Pancreas (tissue), 10 donors: Measurements from ENCODE around the gene SHC3. TPM values are rescaled to one million over a fixed set of nuclear protein-coding genes. Genes with fewer than 3 reads are reported as not detected.

Experiments
- ATAC-seq, 4 donors: fragments of 200-7000 bp; cut with Tn5 transposase; one replicate each; pipeline versions ENCODE4 v1.8.0 to v1.9.1; 2020; ENCODE audit warnings: mild to moderate bottlenecking in 4 of 4, moderate library complexity in 4 of 4
- DNase-seq, 6 donors: peaks; one replicate each; pipeline ENCODE4 v3.0.0-alpha.2; 2020
- FAIRE-seq: peaks from 2 replicates; lab custom pipeline; 2012; peaks lifted over from hg19 to GRCh38; lab: Jason Lieb, UNC
- H3K27ac ChIP-seq, 4 donors: fragments of 200-600 bp; sonication (generic); 1 replicate in 3 of 4; 2 replicates in 1 of 4; pipeline versions ENCODE4 v1.5.0 to v1.8.0; 2020
- H3K27me3 ChIP-seq, 4 donors: fragments of 200-600 bp; one replicate each; pipeline ENCODE4 v1.8.0; 2021
- H3K36me3 ChIP-seq, 3 donors: fragments of 200-600 bp; sonication (generic) in 1 of 3; one replicate each; pipeline versions ENCODE4 v1.5.0 to v1.8.0; 2020 to 2021
- H3K4me1 ChIP-seq, 3 donors: fragments of 200-600 bp; one replicate each; pipeline ENCODE4 v1.8.0; 2021
- H3K4me3 ChIP-seq, 4 donors: fragments of 200-600 bp; sonication (generic) in 2 of 4; one replicate each; pipeline versions ENCODE4 v1.5.0 to v1.8.0; 2020 to 2021
- H3K9me3 ChIP-seq, 4 donors: fragments of 200-600 bp; one replicate each; pipeline ENCODE4 v1.8.0; 2021
- CTCF ChIP-seq, 4 donors: fragments of 200-600 bp; sonication (generic) in 3 of 4; IDR thresholded peaks; one replicate each; pipeline versions ENCODE4 v1.5.0 to v1.8.0; 2021; ENCODE audit warnings: antibody characterized with exemption in 4 of 4
- whole genome bisulfite sequencing, 2 donors: extraction: QIAGEN DNeasy Blood & Tissue Kit; methylation state at CpG; one replicate each; pipeline ENCODE4 v1.1.7; 2013; 5-methylcytosine and 5-hydroxymethylcytosine counted together
- intact Hi-C, 3 donors: fragments of 100-400 bp; cut with DNase I; formaldehyde crosslinking; loops; one replicate each; pipeline versions ENCODE4 v1.11.1 to v1.14.2; 2022
- polyA plus RNA-seq, 2 donors: library from polyadenylated mRNA; stranded (reverse); fragments of 200-250 nt; gene quantifications; one replicate each; pipeline ENCODE4 v1.2.3, GENCODE V29; 2013
- total RNA-seq, 6 donors: library from RNA; stranded (reverse); fragmentation: NEBNext Ultra II Directional in 4 of 6; extraction: Animal tissue kit (Norgen Biotek cat#: 25700) in 4 of 6; gene quantifications; one replicate each; pipeline versions ENCODE4 v1.2.1 to v1.2.4, GENCODE V29; 2021 to 2023
- donor health status: healthy with polysubstance abuse.
- donor health status: DM: no; HTN: no; CAD: no; lungs with moderate emphysema.
- donor health status: DM: no; HTN: no; CAD: no.
- donor health status: control.
- donor health status: control.
- donor health status: Bipolar disorder and iron deficiency.
- donor health status: DM: yes; HTN: yes; CAD: no.
- donor health status: DM: no; HTN: no; CAD: no.
- donor health status: DM: no; HTN: no; CAD: no.
- donor health status: DM: yes; HTN: yes; CAD: no.

Gene SHC3
- total and polyA plus RNA-seq, 8 donors = 0.19 to 6.3 (median 1.8) TPM

DNA sequence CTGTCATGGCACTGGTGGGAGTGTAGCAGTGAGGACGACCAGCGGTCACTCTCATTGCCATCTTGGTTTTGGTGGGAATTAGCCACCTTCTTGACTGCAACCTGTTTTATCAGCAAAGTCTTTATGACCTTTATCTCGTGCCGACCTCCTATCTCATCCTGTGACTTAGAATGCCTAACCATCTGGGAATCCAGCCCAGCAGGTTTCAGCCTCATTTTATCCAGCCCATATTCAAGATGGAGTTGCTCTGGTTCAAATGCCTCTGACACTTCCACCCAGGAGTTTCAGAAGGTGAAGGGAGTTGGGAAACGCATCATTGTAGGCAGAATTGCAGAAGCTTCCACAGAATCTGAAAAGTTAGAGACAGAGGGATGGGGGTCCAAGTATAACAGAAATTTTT, 35.4 kb downstream of the SHC3 start:
- WGBS, 2 donors = 66 to 70% methylated on average over 5 of the region's 5 CpGs
- Histone ChIP-seq H3K27ac (no peak overlapping the region), H3K36me3 (no peaks in the 10 kb centered on the region), H3K9me3 (no peaks in the 10 kb centered on the region), H3K4me1 (no peaks in the 10 kb centered on the region), H3K4me3 (no peak overlapping the region), H3K27me3 (no peaks in the 10 kb centered on the region)
- no peak for TF ChIP-seq CTCF (IDR thresholded peaks at IDR 0.05)
- DNase-seq = no peak
- no peak for FAIRE-seq
- no peak for ATAC-seq
- intact Hi-C loops = no loop called here

DNA sequence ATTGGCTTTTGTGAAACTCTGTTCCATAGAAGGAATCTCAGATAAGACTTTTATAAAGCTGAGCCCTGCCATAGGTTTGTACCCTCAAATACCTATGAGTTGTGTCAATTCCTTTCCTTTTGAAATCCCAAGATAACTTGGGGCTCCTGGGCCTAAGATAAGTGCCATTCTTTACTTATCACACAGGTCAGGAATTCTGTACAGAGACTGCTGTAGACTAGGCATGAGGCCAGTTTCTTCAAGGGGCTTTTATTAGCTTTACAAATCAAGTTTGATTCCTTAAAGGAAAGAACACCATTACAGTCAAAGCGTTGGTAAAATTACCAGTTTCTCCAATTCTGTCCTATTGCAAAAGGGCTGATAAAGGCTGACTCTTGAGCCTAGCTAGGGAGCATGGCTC, 39.2 kb downstream of the SHC3 start:
- no peaks in the 10 kb centered on the region for H3K27me3 ChIP-seq
- FAIRE-seq (no peak), DNase-seq (no peak), ATAC-seq (no peak)
- intact Hi-C loops = no loop called here
- no peaks in the 10 kb centered on the region for H3K4me1 ChIP-seq
- H3K4me3 ChIP-seq = no peak overlapping the region
- 82 to 94% methylated on average over 1 of the region's 1 CpG for WGBS, 2 donors
- no peaks in the 10 kb centered on the region for H3K36me3 ChIP-seq
- no peak overlapping the region for H3K27ac ChIP-seq
- no peak for TF ChIP-seq CTCF (IDR thresholded peaks at IDR 0.05)
- H3K9me3 ChIP-seq = no peaks in the 10 kb centered on the region

- no peak for FAIRE-seq
- no peak for TF ChIP-seq CTCF (IDR thresholded peaks at IDR 0.05)
- no peak overlapping the region for H3K4me3 ChIP-seq
- H3K4me1 ChIP-seq = no peaks in the 10 kb centered on the region
- no peak overlapping the region for H3K27ac ChIP-seq
- intact Hi-C loops = no loop called here
- H3K36me3 ChIP-seq = no peaks in the 10 kb centered on the region
- no peaks in the 10 kb centered on the region for H3K27me3 ChIP-seq
- 66 to 69% methylated on average over 3 of the region's 3 CpGs for WGBS, 2 donors
- no peaks in the 10 kb centered on the region for H3K9me3 ChIP-seq
- DNase-seq = no peak
- ATAC-seq = no peak
Observed at GRCh38 chr9:89138463-89139390, 39.9 kb downstream of the SHC3 start.

- Histone ChIP-seq H3K27ac (no peak overlapping the region), H3K4me3 (no peak overlapping the region), H3K4me1 (no peaks in the 10 kb centered on the region), H3K36me3 (no peaks in the 10 kb centered on the region), H3K27me3 (no peaks in the 10 kb centered on the region), H3K9me3 (no peaks in the 10 kb centered on the region)
- 59 to 64% methylated on average over 8 of the region's 8 CpGs for WGBS, 2 donors
- TF ChIP-seq CTCF (IDR thresholded peaks at IDR 0.05) = no peak
- DNase-seq (peak in 4 of 6 donors; percentile 6 to 32 (median 27)), ATAC-seq (peak; percentile 49 to 81 (median 68)), FAIRE-seq (no peak)
- intact Hi-C loops = no loop called here
Observed at GRCh38 chr9:89137542-89138462, 40.8 kb downstream of the SHC3 start.
